TTC549 (cell line): ENCODE data around the gene PEX11B.

Experiments used
- FAIRE-seq: peaks from 2 replicates; lab custom pipeline; 2012; peaks lifted over from hg19 to GRCh38; lab: Jason Lieb, UNC

Gene PEX11B

DNA sequence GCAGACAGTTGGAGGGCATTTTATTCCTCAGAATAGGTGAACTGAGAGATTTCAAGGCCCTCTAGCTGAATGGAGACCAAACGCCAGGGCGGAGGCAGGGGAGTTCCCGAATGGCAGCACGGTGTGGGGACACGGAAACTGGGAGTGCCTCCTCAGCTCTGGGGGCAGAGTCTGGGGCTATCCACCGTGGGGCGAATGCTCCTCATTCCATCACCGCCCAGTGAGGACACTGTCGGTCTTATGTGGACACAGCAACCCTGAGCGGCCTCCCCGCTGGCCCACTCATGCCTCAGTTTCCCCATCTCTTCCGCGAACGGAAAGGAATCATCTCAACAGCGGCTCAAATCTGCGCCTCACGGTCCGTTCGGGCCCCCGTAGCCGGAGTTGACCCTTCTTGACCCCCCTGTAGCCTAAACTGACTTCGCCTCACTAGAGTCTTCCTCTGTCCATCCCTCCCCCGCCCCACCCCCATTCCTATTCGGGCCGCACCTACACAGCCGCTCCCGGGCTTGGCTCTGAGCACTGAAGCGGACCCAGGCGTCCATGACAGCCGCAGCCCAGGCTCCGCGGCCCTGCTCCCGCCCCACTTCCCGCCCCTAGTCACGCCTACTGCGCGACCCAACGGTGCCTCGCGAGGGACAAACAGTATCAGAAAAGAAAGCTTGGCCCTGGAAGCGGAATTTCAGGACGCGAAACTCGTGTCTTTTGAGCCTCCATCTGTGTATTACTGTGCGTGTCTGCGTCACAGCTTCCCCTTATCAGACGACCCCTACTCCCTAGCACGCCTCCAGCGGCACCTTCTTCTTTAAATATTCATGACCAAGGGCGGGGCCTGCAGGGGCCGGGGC lies at the start of gene PEX11B:
Gene PEX11B (minus strand): TSS at position 574 of the 848 bp plus-strand sequence. CDS start 29 bp downstream, at position 545.
- FAIRE-seq, result peak; percentile 81

GRCh38 chr1:145967288-145967687 lies 48.8 kb upstream of the PEX11B start:
- FAIRE-seq, result no peak

GRCh38 chr1:145965119-145965744 lies 46.7 kb upstream of the PEX11B start:
- FAIRE-seq, result no peak

GRCh38 chr1:145964328-145965118 lies 46.0 kb upstream of the PEX11B start, which contains the start of the genes ANKRD34A and POLR3GL:
TSS of gene ANKRD34A (minus strand) at chr1:145964575. CDS start at chr1:145961759, 2,816 bp downstream.
TSS of gene POLR3GL (plus strand) at chr1:145964690. CDS start at chr1:145974866, 10,176 bp downstream.
- FAIRE-seq, result peak; percentile 99

DNA sequence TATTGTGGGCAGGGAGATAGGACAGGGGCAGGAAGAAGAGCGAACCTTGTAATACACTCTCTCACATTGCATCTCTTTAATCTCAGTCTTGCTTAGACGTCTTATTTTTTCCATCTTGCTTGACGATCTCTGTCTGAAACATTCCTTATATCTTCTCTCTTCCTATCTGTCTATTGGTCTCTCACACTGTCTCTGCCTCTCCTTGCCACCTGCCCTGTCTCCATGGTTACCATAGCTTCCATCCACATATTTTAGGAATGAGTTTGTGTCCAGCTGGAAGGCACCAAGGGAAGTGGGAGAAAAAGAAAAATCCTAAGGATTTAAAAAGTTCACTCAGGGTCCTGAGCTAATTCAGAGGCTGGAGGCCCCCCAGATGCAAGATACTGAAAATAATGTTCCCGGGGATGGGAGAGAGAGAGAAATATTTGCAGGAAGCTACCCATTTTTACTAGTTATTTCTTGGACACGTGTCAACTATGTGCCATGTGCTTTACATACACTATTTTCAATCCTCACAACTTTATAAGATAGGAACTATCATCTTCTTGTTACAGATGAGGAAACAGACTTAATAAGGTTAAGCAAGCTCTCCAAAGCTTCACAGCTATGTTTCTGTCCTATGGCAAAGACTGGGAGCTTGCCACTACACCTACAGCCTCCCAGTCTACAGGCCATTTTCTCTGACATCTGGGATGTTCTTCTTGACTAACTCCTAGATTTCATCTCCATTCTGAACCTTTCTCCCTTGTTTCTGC lies 44.9 kb upstream of the PEX11B start:
- FAIRE-seq, result no peak

GRCh38 chr1:145962157-145963102 lies 43.9 kb upstream of the PEX11B start:
- FAIRE-seq, result no peak

DNA sequence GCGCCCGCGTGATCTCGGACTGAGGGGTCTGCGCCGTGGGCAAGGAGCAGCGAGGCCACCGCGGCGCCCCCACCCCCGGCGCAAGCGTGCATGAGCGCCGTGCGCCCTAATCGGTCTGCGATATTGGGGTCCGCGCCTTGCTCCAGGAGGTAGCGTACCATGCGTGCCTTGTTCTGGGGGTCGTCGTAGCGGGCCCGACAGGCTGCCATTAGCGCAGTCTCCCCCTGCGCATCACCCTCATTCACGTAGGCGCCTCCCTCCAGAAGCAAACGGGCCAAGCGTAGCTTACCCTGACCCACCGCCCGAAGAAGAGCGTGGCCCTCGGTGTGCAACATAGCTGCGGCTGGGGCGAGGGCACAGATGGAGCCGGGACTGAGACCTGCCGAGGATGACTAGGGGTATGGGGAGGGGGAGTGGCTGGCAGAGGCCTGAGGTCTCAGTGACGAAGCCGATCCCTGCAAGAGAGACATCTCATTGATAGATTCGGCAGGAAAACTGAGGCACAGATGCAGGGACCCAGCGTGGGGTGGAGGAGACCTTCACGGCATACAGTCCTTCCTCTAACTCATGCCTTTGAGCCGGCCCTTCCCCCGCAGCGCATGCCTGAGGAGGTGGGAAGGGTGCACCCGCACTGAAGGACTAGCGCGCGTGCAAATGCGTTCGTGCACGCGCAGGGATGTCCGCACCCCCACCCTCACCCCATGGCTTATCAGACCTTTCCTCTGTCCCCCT lies 43.1 kb upstream of the PEX11B start:
- FAIRE-seq, result no peak

DNA sequence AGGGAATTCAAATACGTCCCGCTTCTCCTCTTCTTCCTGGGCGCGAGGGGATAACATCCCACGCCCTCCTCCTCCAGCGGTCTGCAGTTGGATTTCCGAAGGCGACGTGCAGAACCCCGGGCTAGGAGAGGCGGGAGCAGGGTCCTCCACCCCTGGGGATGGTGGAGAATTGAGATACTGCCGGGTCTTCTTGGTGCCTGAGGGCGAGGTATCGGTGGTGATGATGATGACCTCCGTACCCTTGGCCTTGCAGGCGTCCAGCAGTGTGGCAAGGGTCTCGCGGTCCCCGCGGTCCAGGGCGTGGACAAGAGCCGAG lies 42.5 kb upstream of the PEX11B start:
- FAIRE-seq, result no peak

DNA sequence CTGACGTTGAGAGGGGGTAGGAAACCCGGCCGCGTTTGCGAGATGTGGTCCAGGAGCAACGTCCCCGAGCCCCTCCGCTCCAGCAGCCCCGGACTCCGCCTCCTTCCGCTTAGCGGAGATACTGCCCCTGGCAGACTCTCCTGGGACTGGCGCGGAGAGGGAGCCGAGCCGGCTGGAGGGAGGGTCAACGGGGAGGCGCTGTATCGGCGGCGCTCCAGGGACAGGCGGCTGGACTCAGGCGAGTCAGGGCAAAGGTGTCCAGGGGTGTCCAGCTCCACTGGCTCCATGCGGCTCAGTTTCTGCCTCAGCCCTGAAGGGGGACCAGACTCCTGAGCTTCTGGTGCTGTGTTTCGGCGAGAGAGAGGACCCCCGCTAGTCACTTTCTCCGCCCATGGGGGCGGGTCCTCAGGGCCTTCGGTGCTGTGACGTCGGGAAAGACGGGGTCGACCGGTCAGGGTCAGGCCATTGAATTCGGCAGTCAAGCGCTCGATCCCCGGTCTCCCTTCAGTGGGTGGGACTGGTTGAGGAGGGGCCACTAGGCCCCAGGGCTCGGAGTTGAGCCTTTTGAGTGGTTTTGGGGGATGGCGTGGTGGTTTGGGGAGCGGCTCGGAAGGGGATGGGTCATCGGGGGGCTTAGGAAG lies 42.1 kb upstream of the PEX11B start:
- no peak for FAIRE-seq

DNA sequence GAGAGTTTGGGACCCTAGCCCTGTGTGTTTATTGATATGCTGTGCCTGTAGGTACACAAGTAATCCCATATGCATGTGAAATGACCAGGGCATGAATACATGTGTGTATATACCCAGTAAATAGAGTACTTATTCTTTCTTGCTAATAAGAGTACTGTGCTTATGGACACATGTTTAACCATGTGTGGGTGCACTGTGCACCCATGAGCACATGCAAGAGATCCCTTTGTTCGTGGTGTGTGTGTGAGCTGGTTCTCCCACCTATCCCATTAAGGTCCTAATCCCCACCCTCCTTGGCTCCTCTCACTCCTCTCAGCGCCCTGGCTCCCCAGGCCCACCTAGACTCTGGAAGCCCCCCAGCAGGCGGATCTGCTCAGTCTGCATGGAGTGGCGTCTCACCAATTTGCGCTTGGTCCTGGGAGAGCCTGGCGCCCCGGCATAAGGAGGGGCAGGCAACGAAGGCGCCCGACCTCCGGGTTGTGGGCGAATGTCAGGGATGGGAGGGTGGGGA lies 41.5 kb upstream of the PEX11B start:
- FAIRE-seq, result no peak

DNA sequence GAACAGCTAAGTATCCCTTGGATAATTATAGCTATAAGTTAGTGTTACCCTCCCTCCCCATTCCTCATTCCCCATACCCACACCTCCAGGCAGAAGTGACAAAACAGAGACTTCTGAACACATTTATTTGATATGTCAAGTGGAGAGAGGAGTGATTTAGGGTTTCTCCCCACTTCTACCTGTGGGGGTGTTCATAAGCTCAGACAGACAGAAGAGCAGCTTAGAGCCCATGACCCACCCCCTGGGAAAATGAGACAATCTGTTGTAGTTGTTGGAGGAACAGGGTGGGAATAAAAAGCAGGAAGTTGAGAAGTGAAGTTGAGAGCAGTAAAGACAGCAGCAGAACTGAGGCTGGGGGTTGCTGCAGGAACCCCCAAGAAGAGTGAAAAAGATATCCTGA lies 40.8 kb upstream of the PEX11B start:
- no peak for FAIRE-seq

- FAIRE-seq, result no peak
Measured at GRCh38 chr1:145958734-145959133, 40.2 kb upstream of the PEX11B start.

- FAIRE-seq, result peak; percentile 99
Measured at GRCh38 chr1:145957443-145958319, 39.2 kb upstream of the PEX11B start, which contains the start of gene LIX1L. TSS of gene LIX1L (minus strand) at chr1:145958017. CDS start at chr1:145957927, 90 bp downstream.

- FAIRE-seq, result no peak
Measured at GRCh38 chr1:145956781-145957442, 38.4 kb upstream of the PEX11B start.

DNA sequence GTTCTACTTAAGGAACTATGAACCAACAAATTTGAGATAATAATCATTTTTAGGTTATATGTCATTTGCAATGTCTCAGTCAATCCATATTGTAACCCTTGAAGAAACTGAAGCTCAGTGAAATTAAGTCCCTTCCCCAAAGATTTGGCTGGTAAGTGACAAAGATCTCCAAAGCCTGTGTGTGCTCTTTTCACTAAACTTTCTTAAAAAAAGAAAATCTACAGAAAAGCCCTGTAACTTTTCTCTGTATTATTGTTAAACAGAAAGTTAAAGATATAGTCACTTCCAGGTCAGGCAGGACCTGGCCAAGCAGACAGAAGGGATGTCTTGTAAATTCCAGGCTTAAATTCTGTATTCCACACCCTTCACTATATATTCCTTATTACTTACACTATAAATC lies 37.8 kb upstream of the PEX11B start:
- no peak for FAIRE-seq

GRCh38 chr1:145955436-145955835 lies 36.9 kb upstream of the PEX11B start:
- FAIRE-seq, result no peak

GRCh38 chr1:145953861-145954260 lies 35.3 kb upstream of the PEX11B start:
- FAIRE-seq, result no peak

DNA sequence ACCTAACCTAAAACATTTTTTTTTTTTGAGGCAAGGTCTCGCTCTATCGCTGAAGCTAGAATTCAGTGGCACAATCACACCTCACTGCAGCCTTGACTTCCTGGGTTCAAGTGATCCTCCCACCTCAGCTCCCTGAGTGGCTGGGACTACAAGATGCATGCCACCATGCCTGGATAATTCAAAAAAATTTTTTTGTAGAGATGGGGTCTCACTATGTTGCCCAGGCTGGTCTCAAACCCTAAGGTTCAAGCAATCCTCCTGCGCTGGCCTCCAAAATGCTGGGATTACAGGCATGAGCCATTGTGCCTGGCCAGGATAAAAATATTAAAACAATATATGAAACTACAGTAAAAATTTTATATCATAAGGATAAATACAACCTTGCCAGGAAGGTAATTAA lies 34.4 kb upstream of the PEX11B start:
- no peak for FAIRE-seq
